Neural progenitor cell (in vitro differentiated cells): ENCODE measurements around the gene ABCC5. TPM values are rescaled to one million over a fixed set of nuclear protein-coding genes. Genes with fewer than 3 reads are reported as not detected.

Experiments
- DNase-seq: peaks from one replicate; pipeline ENCODE4 v3.0.0-alpha.2; 2016; ENCODE audit warnings: low spot score
- H2AFZ ChIP-seq: fragments of 200-600 bp; sonication (generic); replicated peaks from 2 replicates; pipeline ENCODE4 v1.6.1; 2016; ENCODE audit warnings: antibody characterized with exemption
- H3F3A ChIP-seq: fragments of 200-600 bp; sonication (generic); 2 replicates; pipeline ENCODE4 v1.6.1; 2016; ENCODE audit warnings: antibody characterized with exemption, low read depth
- H3K27ac ChIP-seq: fragments of 200-600 bp; sonication (generic); 2 replicates; pipeline ENCODE4 v1.5.1; 2016; ENCODE audit warnings: mild to moderate bottlenecking
- H3K27me3 ChIP-seq: fragments of 200-600 bp; sonication (generic); 2 replicates; pipeline ENCODE4 v1.6.1; 2016; ENCODE audit warnings: mild to moderate bottlenecking, moderate library complexity
- H3K36me3 ChIP-seq: fragments of 200-600 bp; sonication (generic); 2 replicates; pipeline ENCODE4 v1.5.1; 2016
- H3K4me1 ChIP-seq: fragments of 200-600 bp; sonication (generic); 2 replicates; pipeline ENCODE4 v1.6.1; 2016; ENCODE audit warnings: mixed run types
- H3K4me2 ChIP-seq: fragments of 200-600 bp; sonication (generic); 2 replicates; pipeline ENCODE4 v1.6.1; 2016
- H3K4me3 ChIP-seq: fragments of 200-600 bp; sonication (generic); 2 replicates; pipeline ENCODE4 v1.5.1; 2016
- H3K79me2 ChIP-seq: fragments of 200-600 bp; sonication (generic); 2 replicates; pipeline ENCODE4 v1.6.1; 2016; ENCODE audit warnings: low read depth
- H3K9ac ChIP-seq: fragments of 200-600 bp; sonication (generic); 2 replicates; pipeline ENCODE4 v1.6.1; 2016
- H3K9me3 ChIP-seq: fragments of 200-600 bp; sonication (generic); 2 replicates; pipeline ENCODE4 v1.5.1; 2016; ENCODE audit warnings: low read depth
- H4K20me1 ChIP-seq: fragments of 200-600 bp; sonication (generic); 2 replicates; pipeline ENCODE4 v1.6.1; 2016; ENCODE audit warnings: low read depth
- H3K27ac Mint-ChIP-seq: 3 replicates; pipeline ENCODE4 v1.8.0; 2021; ENCODE audit warnings: mixed read lengths
- H3K27me3 Mint-ChIP-seq: 2 replicates; pipeline ENCODE4 v1.8.0; 2022; ENCODE audit warnings: low read depth, mild to moderate bottlenecking, inconsistent platforms, moderate library complexity, mixed read lengths; ENCODE audit not compliant: insufficient read depth
- H3K36me3 Mint-ChIP-seq: 3 replicates; pipeline ENCODE4 v1.8.0; 2021; ENCODE audit warnings: mixed read lengths
- H3K4me1 Mint-ChIP-seq: 3 replicates; pipeline ENCODE4 v1.8.0; 2021; ENCODE audit warnings: mixed read lengths
- H3K4me3 Mint-ChIP-seq: 3 replicates; pipeline ENCODE4 v1.8.0; 2021; ENCODE audit warnings: mild to moderate bottlenecking, moderate library complexity, mixed read lengths
- H3K9me3 Mint-ChIP-seq: 3 replicates; pipeline ENCODE4 v1.8.0; 2020; ENCODE audit warnings: mixed read lengths
- EZH2 ChIP-seq: fragments of 200-600 bp; sonication (generic); IDR thresholded peaks from 2 replicates; pipeline ENCODE4 v1.6.1; 2017; ENCODE audit warnings: antibody characterized with exemption, mild to moderate bottlenecking, moderate library complexity
- EZH2phosphoT487 ChIP-seq: fragments of 200-600 bp; sonication (generic); IDR thresholded peaks from 2 replicates; pipeline ENCODE4 v1.6.1; 2017; ENCODE audit warnings: antibody characterized with exemption
- total RNA-seq: library from RNA; depleted of rRNA; stranded (reverse); fragments of >200 nt; gene quantifications from 2 replicates; pipeline ENCODE4 v1.2.3, GENCODE V29; 2015; ENCODE audit warnings: low replicate concordance
- TF ChIP-seq, protein P1 (sequence below): fragments of 200-600 bp; sonication (generic); IDR thresholded peaks from 2 replicates; pipeline ENCODE4 v1.5.1; 2017; ENCODE audit warnings: antibody characterized with exemption, mild to moderate bottlenecking

The ABCC5 gene
- total RNA-seq, 1 donor from 2014 or later: 34.0 TPM

DNA sequence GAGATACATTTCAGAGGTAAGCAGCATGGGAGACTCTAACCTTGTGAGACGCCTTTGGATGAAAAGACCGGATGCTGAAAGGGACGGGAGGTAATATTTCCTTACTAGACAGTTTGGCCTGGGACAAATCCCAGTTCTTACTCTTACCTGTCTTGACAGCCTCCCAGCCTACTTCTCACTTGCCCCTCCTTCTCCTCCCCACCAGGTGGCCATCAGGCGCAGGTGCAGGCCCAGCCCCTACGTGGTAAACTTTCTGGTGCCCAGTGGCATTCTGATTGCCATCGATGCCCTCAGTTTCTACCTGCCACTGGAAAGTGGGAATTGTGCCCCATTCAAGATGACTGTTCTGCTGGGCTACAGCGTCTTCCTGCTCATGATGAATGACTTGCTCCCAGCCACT lies 20.1 kb upstream of the ABCC5 start:
- no peak for TF ChIP-seq EZH2phosphoT487
- TF ChIP-seq, protein P1, sequence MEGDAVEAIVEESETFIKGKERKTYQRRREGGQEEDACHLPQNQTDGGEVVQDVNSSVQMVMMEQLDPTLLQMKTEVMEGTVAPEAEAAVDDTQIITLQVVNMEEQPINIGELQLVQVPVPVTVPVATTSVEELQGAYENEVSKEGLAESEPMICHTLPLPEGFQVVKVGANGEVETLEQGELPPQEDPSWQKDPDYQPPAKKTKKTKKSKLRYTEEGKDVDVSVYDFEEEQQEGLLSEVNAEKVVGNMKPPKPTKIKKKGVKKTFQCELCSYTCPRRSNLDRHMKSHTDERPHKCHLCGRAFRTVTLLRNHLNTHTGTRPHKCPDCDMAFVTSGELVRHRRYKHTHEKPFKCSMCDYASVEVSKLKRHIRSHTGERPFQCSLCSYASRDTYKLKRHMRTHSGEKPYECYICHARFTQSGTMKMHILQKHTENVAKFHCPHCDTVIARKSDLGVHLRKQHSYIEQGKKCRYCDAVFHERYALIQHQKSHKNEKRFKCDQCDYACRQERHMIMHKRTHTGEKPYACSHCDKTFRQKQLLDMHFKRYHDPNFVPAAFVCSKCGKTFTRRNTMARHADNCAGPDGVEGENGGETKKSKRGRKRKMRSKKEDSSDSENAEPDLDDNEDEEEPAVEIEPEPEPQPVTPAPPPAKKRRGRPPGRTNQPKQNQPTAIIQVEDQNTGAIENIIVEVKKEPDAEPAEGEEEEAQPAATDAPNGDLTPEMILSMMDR: no peak
- no peak for TF ChIP-seq EZH2
- H3K9ac ChIP-seq: no peak overlapping the region
- H4K20me1 ChIP-seq: no peaks in the 10 kb centered on the region
- H3K9me3 ChIP-seq: no peaks in the 10 kb centered on the region
- H3K4me3 Mint-ChIP-seq: no peak overlapping the region
- H2AFZ ChIP-seq: no peak overlapping the region
- H3K9me3 Mint-ChIP-seq: no peaks in the 10 kb centered on the region
- H3K4me1 Mint-ChIP-seq: peaks cover 7% of the 10 kb centered on the region
- no peaks in the 10 kb centered on the region for H3K36me3 Mint-ChIP-seq
- no peak overlapping the region for H3K27ac Mint-ChIP-seq
- H3K36me3 ChIP-seq: no peaks in the 10 kb centered on the region
- H3K79me2 ChIP-seq: no peaks in the 10 kb centered on the region
- peaks cover 4% of the 10 kb centered on the region for H3K27me3 Mint-ChIP-seq
- H3K27ac ChIP-seq: no peak overlapping the region
- no peaks in the 10 kb centered on the region for H3K27me3 ChIP-seq
- H3F3A ChIP-seq: no peaks in the 10 kb centered on the region
- DNase-seq: no peak
- no peaks in the 10 kb centered on the region for H3K4me1 ChIP-seq
- no peak overlapping the region for H3K4me2 ChIP-seq
- H3K4me3 ChIP-seq: no peak overlapping the region

DNA sequence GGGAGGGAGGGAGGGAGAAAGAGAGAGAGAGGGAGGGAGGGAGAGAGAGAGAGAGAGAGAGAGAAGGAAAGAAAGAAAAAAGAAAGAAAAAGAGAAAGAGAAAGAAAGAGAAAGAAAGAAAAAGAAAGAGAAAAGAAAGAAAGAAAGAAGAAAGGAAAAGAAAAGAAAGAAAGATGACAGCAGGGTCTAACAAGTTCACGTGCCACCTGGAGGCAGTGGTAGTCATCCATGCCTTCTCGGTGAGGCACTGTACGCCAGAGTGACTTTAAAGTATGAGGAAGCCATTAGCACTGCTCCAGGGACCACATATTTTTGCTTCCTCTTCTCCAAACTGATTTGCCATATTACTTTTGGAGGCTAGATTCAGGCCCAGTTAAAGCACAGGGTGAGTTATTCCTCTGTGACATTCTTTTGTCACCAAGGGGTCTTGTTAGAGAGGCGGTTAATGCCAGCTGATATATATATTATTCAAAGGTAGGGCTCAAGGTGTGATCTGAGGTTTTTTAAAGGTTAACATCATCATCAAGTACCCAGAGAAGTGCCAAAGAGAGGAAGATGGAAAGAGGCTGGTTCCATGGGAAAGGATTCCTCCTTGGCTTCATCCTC lies 13.6 kb upstream of the ABCC5 start, which contains the start of gene HTR3D:
HTR3D (plus strand) TSS at position 556 of the 606 bp plus-strand sequence; CDS start at position 556, 0 bp downstream.
- peaks cover 2% of the 10 kb centered on the region for H3K27me3 Mint-ChIP-seq
- no peaks in the 10 kb centered on the region for H3K27me3 ChIP-seq
- no peak within 1 kb of the TSS for H3K27ac Mint-ChIP-seq
- no peaks in the 10 kb centered on the region for H3F3A ChIP-seq
- no peak for DNase-seq
- H3K9ac ChIP-seq: no peak within 1 kb of the TSS
- H3K4me3 ChIP-seq: no peak within 1 kb of the TSS
- H3K36me3 Mint-ChIP-seq: no peaks in the 10 kb centered on the region
- H3K9me3 Mint-ChIP-seq: no peaks in the 10 kb centered on the region
- no peaks in the 10 kb centered on the region for H4K20me1 ChIP-seq
- H3K4me3 Mint-ChIP-seq: no peak within 1 kb of the TSS
- H3K27ac ChIP-seq: no peak within 1 kb of the TSS
- no peaks in the 10 kb centered on the region for H3K9me3 ChIP-seq
- no peaks in the 10 kb centered on the region for H3K79me2 ChIP-seq
- H2AFZ ChIP-seq: no peak within 1 kb of the TSS
- no peak for TF ChIP-seq EZH2phosphoT487
- TF ChIP-seq, protein P1: no peak
- TF ChIP-seq EZH2: no peak
- H3K4me1 Mint-ChIP-seq: no peaks in the 10 kb centered on the region
- H3K4me1 ChIP-seq: no peaks in the 10 kb centered on the region
- no peaks in the 10 kb centered on the region for H3K36me3 ChIP-seq
- H3K4me2 ChIP-seq: no peak within 1 kb of the TSS

DNA sequence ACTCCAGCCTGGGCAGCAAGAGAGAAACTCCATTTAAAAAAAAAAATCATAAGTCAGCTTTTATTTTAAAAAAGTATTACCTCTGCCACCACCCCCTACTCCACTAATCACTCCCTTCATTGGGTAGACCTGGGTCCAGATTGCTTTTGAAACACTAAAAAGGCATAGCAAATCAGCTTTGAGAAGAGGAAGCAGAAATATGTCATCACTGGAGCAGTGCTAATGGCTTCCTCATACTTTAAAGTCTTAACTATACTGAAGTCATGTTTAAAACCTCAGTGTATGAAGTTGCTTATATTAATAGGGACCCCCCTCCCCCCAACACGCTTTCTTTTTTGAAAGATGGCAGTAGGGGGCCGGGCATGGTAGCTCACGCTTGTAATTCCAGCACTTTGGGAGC lies 12.9 kb upstream of the ABCC5 start:
- Histone ChIP-seq H3K9ac (no peak overlapping the region), H3K79me2 (no peaks in the 10 kb centered on the region), H3K4me1 (no peaks in the 10 kb centered on the region), H3K27me3 (no peaks in the 10 kb centered on the region), H3K9me3 (no peaks in the 10 kb centered on the region), H3K36me3 (no peaks in the 10 kb centered on the region), H3K4me2 (no peak overlapping the region), H3K27ac (no peak overlapping the region), H3F3A (no peaks in the 10 kb centered on the region), H2AFZ (no peak overlapping the region), H3K4me3 (no peak overlapping the region), H4K20me1 (no peaks in the 10 kb centered on the region)
- Mint-ChIP-seq H3K9me3 (no peaks in the 10 kb centered on the region), H3K4me1 (no peaks in the 10 kb centered on the region), H3K27me3 (peaks cover 2% of the 10 kb centered on the region), H3K36me3 (no peaks in the 10 kb centered on the region), H3K4me3 (no peak overlapping the region), H3K27ac (no peak overlapping the region)
- no peak for DNase-seq
- TF ChIP-seq EZH2 (no peak), EZH2phosphoT487 (no peak)
- TF ChIP-seq, protein P1: no peak
